T-helper 1 cell treated with Interleukin-12 subunit alpha and Interleukin-12 subunit beta and Interleukin-4 antibody, amounts not matched to agents 30 ng/mL and 1 ng/mL, for 36 hours (primary cell): ENCODE measurements around the gene AMZ2. TPM values are rescaled to one million over a fixed set of nuclear protein-coding genes. Genes with fewer than 3 reads are reported as not detected.
"Not testable (repeated sequence)": the region's sequence is repeated elsewhere in the genome, so short reads cannot be mapped to it uniquely, and the experiment has no call there.

Source experiments
- intact Hi-C: fragments of 100-400 bp; cut with micrococcal nuclease; formaldehyde crosslinking; loops from one replicate; pipeline ENCODE4 v1.15.1; 2024
- total RNA-seq: library from RNA; stranded (reverse); gene quantifications from 2 replicates; pipeline ENCODE4 v1.2.3, GENCODE V29; 2022

Gene AMZ2
- total RNA-seq, 1 donor from 2014 or later: 70.7 TPM

DNA sequence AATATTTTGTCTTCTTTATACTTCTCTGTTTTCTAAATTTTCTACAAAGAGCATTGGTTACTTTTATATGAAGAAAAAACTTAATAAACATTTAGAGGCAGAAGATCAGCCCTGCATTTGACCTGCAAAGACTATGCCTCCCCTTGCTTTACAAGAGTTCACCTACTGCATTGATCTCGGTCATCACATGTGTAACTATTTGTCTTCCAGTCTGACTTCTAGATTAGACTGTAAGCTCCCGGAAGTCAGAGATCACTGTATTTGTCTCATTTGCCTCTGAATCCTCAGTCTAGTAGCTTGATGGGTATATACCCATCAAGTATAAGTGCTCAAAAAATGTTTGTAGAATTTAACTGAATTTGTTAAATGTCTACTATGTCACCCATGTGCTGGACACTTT is 27.7 kb upstream of the AMZ2 start:
- intact Hi-C loops: not testable (repeated sequence)

DNA sequence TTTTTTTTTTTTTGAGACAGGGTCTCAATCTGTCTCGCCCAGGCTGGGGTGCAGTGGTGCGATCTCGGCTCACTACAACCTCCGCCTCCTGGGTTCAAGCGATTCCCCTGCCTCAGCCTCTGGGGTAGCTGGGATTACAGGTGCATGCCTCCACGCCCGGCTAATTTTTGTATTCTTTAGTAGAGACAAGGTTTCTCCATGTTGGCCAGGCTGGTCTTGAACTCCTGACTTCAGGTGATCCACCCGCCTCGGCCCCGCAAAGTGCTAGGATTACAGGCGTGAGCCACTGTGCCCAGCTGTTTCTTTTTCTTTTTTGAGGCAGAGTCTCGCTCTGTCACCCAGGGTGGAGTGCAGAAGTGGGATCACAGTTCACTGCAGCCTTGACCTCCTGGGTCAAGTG is 27.1 kb upstream of the AMZ2 start:
- intact Hi-C loops: not testable (repeated sequence)

- intact Hi-C loops: no loop called here
Measured at GRCh38 chr17:68221786-68222185, 26.1 kb upstream of the AMZ2 start.

DNA sequence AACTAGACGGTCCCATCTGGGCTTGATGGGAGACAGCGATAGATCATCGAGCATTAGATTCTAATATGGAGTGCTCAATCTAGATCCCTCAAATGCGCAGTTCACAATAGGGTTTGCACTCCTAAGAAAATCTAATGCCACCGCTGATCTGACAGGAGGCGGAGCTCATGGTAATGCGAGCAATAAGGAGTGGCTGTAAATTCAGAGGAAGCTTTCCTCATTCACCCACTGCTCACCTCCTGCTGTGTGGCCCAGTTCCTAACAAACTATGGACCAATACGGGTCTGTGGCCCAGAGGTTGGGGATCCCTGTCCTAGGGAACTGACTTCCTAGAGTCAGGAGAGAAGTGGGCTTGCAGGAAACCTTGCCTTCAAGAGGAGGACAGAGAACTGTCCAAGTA is 25.2 kb upstream of the AMZ2 start:
- intact Hi-C loops: no loop called here

- intact Hi-C loops: not testable (repeated sequence)
Measured at GRCh38 chr17:68225055-68225454, 22.8 kb upstream of the AMZ2 start.

- intact Hi-C loops: not testable (repeated sequence)
Measured at GRCh38 chr17:68228039-68228680, 19.7 kb upstream of the AMZ2 start.

DNA sequence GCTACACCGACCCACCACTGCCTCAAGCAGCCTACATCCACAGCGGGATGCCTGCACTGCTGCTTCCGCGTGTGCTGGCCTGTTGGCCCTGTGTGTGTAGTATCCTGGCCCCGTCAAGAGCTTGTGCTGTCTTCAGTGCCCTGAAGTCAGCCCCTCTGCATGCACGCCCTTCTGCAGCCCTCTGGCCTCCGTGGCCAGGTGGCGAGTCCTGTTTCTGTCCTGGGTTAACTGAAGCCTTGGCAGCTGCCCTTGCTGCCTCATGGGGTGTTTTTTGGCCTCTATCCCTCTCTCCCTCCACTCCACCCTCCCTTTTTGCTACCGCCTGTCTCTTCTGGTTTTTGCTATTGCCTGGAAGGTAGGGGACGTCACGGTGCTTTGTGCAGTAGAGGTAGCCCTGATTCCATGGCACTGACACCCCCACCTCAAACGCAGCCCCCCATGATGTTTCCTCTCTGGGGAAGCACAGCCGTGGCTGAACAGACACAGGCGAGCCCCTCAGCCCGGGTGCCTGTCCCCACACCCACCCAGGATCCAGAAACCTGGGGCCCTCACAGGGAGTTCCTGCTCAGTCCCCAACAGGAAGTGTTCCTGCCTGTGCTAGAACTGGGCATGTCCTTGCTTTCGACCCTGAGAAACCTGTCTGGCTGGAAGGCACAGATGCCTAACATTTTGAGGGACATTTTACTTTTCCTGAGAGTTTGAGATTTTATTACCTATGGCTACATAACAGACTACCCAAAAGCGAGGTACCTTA is 18.8 kb upstream of the AMZ2 start:
- intact Hi-C loops: no loop called here

GRCh38 chr17:68229619-68230018 is 18.2 kb upstream of the AMZ2 start:
- intact Hi-C loops: no loop called here

GRCh38 chr17:68231131-68231530 is 16.7 kb upstream of the AMZ2 start:
- intact Hi-C loops: not testable (repeated sequence)

GRCh38 chr17:68231541-68231940 is 16.3 kb upstream of the AMZ2 start:
- intact Hi-C loops: no loop called here

DNA sequence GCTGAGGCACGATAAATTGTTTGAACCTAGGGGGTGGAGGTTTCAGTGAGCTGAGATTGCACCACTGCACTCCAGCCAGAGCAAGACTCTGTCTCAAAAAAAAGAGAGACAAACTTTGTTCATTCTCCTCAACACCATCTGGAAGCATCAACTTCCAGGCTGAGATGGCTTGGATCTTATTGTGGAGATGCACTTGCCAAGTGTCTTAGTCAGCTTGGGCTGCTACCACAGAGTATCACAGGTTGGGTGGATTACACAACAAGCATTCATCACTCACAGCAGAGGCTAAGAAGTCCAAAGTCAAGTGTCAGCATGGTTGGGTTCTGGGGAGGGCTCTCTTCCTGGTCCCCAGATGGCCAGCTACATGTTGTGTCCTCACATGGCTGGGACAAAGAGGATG is 15.1 kb upstream of the AMZ2 start:
- intact Hi-C loops: not testable (repeated sequence)

- intact Hi-C loops: not testable (repeated sequence)
Measured at GRCh38 chr17:68234726-68235335, 13.0 kb upstream of the AMZ2 start.

DNA sequence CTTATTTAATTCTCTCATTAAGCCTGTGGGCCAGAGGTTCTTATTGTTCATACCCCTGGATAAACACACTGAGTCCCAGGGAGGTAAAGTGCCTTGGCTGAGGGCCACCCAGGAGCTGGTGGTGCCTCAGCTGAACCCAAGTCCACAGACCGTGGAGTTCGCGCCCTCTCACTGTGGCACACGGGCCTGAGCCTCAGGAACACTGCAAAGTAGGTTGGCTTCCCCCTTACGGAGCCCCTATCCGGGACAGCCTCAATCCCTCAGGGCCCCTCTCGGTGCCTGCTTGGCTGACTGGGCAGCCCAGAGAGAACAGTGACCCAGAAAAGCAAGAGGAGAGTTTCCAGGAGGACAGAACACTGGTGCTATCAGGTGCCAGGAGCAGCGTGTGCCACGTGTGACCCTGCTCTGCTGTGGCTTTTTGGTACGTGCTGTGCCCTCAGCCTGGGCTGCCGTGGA is 12.5 kb upstream of the AMZ2 start:
- intact Hi-C loops: not testable (repeated sequence)

DNA sequence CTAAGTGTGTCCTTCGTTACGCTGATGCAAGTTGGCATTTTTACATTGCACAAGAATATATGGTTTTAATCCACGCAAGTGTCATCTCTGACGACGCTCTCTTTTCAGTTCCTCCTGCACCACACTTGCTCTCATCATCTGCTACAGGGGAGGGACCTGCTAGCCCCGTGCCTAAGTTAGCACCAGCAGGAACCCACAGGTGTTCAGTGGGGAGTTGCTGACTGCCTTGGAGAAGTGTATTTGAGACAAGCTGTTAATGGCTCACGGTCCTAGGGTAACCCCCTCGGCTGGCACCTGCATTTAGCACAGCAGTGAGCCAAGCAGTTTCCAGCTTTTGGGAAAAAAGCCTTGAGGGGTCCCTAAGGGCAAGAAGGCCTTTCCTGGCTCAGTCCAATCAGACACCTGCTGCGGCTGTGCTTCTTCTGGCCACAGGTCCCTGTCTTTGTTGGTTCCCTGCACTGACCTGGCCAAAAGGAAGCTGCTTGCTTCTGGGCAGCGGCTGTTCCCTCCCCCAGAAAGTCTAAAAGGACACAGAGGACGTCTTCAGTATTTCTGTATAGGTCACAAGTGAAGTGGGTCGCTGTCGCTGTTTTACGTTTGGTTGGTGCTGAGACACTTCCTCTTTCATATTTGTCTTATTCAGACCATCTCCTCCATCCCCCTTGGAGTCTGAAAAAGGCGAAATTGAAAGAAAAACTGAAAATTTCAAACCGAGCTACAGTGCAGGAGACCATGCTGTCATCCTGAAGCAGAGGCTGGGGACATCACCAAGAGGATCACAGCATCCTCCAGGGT is 10.3 kb upstream of the AMZ2 start:
- intact Hi-C loops: loop anchor here (1.0 to 2.0 kb wide), 7 partner anchors 10 to 220 kb away; partner anchors contain the start of gene WIPI1

DNA sequence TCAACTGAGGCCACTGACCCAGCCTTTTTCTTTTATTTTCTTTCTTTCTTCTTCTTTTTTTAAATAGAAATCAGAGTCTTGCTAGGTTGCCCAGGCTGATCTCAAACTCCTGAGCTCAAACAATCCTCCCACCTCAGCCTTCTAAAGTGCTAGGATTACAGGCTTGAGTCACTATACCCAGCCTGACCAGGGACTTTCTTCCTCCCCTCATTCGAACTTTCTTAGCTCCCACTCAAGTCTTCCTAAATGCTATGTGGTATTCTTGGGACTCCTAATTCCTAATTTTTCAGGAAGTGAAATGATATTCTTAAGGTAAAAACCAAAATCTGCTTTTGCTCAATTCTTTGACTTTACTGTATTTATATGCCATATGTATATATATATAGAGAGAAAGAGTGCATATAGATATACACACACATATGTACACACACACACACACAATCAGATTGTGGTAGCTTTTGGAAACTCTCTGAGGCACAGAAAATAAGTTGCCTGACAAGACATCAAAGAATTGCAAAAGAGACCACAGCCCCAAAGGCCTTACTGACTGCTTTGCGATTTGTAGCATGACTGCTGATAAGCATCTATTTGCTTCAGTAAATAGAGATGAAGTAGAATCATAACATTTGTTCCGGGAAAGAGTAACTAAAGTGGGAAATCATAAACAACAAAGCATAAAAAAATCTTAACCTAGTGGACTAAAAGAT is 9.5 kb upstream of the AMZ2 start:
- intact Hi-C loops: loop anchor here (1.0 to 2.0 kb wide), 5 partner anchors 9 to 219 kb away; partner anchors contain the start of gene WIPI1

DNA sequence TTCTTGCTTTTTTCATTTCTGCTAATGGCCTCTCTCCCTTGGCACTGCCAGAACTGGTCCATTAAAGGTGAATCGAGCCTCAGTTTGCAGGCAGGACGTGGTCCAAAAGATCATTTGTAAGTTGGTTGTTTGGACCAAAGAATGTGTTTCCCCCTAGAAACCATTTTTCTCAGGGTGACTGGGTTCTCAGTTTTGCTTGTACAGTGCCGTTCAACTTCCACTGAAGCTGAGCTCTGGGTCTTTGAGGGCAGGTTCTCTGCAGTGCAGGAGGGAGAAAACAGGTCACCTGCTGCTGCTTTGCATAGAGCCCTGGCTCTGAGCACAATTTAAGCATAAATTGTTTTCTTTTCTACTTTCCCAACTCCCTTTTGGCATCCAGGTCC is 9.0 kb upstream of the AMZ2 start:
- intact Hi-C loops: loop anchor here (1.0 to 2.0 kb wide), 6 partner anchors 8 to 218 kb away; partner anchors contain the start of gene WIPI1

DNA sequence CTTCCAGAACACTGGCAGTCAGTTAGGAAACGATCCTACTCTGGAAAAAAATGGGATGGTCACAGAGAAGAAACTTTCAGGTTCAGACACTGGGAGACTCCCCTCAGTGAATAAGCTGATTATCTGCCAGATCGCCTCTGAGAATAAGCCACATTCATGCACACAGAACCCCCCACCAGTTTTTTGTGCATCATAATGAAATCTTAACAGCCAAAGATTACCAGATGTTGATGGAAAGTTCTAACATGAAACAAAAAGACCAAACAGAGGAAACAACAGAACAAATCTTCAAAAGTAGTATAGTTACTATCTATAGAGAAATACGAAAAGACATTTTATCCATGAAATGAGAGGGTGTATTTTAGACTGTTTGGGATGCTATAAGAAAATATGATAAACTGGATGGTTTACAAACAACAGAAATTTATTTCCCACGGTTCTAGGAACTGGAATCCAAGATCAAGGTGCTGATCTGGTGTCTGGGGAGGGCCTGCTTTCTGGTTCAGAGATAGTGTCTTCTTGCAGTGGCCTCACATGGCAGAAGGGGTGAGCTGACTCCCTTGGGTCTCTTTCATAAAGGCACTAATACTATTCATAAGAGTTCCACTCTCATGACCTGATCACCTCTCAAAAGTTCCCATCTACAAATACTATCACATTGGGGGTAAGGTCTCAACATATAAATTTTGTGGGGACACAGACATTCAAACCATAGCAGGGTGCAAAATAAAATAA is 8.0 kb upstream of the AMZ2 start:
- intact Hi-C loops: loop anchor here (1.0 to 2.0 kb wide), 2 partner anchors 24 to 55 kb away; no protein-coding TSS in a partner anchor

DNA sequence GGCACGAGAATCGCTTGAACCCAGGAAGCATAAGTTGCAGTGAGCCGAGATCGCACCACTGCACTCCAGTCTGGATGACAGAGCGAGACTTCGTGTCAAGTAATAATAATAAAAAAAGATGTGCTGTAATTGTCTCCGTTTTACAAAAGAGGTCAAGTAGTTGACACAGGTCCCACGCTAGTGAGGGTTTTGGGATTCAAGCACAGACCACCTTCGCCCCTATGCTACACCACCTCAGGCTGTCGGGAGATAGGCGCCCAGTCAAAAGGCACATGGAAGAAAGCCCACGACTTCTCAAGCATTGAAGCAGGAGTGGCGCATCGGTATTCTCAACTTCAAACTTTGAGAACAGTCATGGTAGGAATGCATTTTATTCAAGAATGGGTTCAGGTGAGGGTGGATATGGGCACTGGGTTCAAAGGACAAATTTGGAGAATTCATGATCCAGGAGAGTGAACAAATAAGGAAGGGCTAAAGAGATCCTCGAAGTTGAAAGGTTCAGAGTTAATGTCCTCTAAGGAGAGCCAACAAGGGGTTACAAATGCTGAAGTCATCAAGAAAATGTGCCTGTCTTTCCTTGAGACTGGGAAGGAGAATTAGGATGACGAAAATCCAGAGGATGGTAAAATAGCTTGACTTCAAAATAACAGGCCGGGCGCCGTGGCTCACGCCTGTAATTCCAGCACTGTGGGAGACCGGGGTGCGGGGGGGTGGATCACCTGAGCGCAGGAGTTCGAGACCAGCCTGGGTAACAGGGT is 1.4 kb upstream of the AMZ2 start:
- intact Hi-C loops: loop anchor here (1.0 to 5.0 kb wide), 10 partner anchors 8 to 229 kb away; partner anchors contain the start of gene WIPI1

DNA sequence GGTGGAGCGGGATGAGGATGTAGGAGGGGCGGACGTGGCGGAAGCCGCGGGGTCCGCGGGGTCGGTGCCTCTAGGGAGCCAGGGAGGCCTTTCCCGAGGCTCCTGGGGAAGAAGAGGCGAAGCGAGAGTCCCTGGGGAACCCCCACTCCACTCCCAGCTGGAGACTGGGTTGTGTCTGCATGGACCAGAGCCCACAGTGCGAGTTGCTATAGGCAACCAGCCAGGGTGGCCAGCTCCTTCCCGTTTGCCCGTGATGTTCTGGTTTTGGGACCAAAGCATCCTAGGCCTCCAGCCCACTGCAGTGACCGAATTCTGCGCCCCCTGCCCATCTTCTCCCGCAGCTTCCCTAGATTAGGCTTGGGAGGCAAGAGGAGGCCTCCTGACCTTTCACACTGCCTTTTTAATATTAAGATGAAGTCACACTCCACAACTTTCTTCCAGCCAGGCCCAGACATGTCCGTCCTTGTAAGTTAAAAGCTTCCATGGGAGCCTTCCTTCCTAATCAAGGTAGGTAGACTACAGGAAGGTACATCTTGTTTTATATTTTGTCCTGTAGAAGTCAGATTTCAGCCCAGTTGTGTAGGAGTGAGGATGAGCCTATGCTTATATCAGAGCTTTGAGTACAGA is 469 bp downstream of the AMZ2 start:
- intact Hi-C loops: loop anchor here (2.0 to 5.0 kb wide), 3 partner anchors 109 to 264 kb away; partner anchors contain the start of gene PRKAR1A
